Measurements from ENCODE around the gene ZCCHC9. TPM values are rescaled to one million over a fixed set of nuclear protein-coding genes. Genes with fewer than 3 reads are reported as not detected.
A peak's percentile ranks its signal among the peaks of the same experiment; 100 is the strongest.

The ZCCHC9 gene
- 13.2 and 14.8 TPM in 2 replicates for polyA plus RNA-seq (2012; rRNA removed)
- polyA plus RNA-seq (2012; cell fraction: cytosol; rRNA removed): 16.9 and 22.2 TPM in 2 replicates
- polyA plus RNA-seq (2012; cell fraction: nucleus; rRNA removed): 6.1 and 16.6 TPM in 2 replicates

GRCh38 chr5:81301271-81302015 lies at the start of gene ZCCHC9:
Gene ZCCHC9, plus strand, starts transcription at chr5:81301587. Its CDS starts 3,171 bp downstream, at chr5:81304758.
- H3K9ac ChIP-seq: peak within 1 kb of the TSS; percentile 83
- H3K4me1 ChIP-seq (ENCODE audit: control insufficient read depth in 1 of 2, insufficient read depth in 2 of 2, low read depth in 1 of 2, low read length in 1 of 2): peaks cover 15 to 17% of the 10 kb centered on the region in 2 experiments; a peak in 3 of 4 replicates
- peak; percentile 90 for DNase-seq
- H3K9me2 ChIP-seq: no peaks in the 10 kb centered on the region
- POLR2A ChIA-PET: interaction anchor here (0.7 to 1.2 kb wide), 4 partner anchors 8 to 621 kb away, joined by 3 read pairs; no protein-coding TSS in a partner anchor
- H3K79me2 ChIP-seq (ENCODE audit: insufficient read depth): peaks cover 71% of the 10 kb centered on the region
- WGBS (ENCODE audit: low lambda C conversion rate): under 1% methylated on average over 28 of the region's 54 CpGs
- peaks cover 6% of the 10 kb centered on the region for H3F3A ChIP-seq (replicated peaks; ENCODE audit: insufficient read depth)
- H2AFZ ChIP-seq (ENCODE audit: low read depth): peak within 1 kb of the TSS; percentile 77
- peak within 1 kb of the TSS; percentile 76 to 98 for H3K4me3 ChIP-seq (ENCODE audit: low read depth in 2 of 2, low read length in 1 of 2)
- CTCF ChIA-PET: interaction anchor here (1.0 to 1.7 kb wide), 5 partner anchors 12 to 864 kb away, joined by 3 to 7 read pairs (median 5); no protein-coding TSS in a partner anchor
- peaks cover 9 to 15% of the 10 kb centered on the region in 2 experiments for H3K36me3 ChIP-seq (replicated peaks in 1 of 2; ENCODE audit: control insufficient read depth in 1 of 2, insufficient read depth in 2 of 2, low read length in 1 of 2)
- no peaks in the 10 kb centered on the region for H3K9me3 ChIP-seq
- H3K4me2 ChIP-seq: peak within 1 kb of the TSS; percentile 83
- peak within 1 kb of the TSS; percentile 84 to 86 for H3K27ac ChIP-seq (ENCODE audit: low read depth in 2 of 2, low read length in 1 of 2)
- H4K20me1 ChIP-seq (ENCODE audit: insufficient read depth): no peaks in the 10 kb centered on the region
- H3K27me3 ChIP-seq (ENCODE audit: insufficient read depth): no peaks in the 10 kb centered on the region
- TF ChIP-seq ZBTB33 (IDR thresholded peaks at IDR 0.05; ENCODE audit: borderline replicate concordance, low read depth): no peak
- no peak for TF ChIP-seq EZH2phosphoT487 (IDR thresholded peaks at IDR 0.05; ENCODE audit: borderline replicate concordance, low read depth)
- TF ChIP-seq NRF1 (IDR thresholded peaks at IDR 0.05; ENCODE audit: low read depth, low read length): no peak
- peak; percentile 96 for TF ChIP-seq POLR2AphosphoS5 (IDR thresholded peaks at IDR 0.05; ENCODE audit: low read depth, low read length)
- TF ChIP-seq SMC3 (IDR thresholded peaks at IDR 0.05; ENCODE audit: low read depth, low read length): no peak
- no peak for TF ChIP-seq GATA2 (CRISPR knock-in tag; IDR thresholded peaks at IDR 0.05)
- TF ChIP-seq YY1 (IDR thresholded peaks at IDR 0.05; ENCODE audit: low read depth): no peak
- TF ChIP-seq TAF1 (IDR thresholded peaks at IDR 0.05; ENCODE audit: borderline replicate concordance, low read depth, low read length): peak; percentile 80
- TF ChIP-seq GABPA (IDR thresholded peaks at IDR 0.05; ENCODE audit: low read depth): peak; percentile 97
- TF ChIP-seq MXI1 (IDR thresholded peaks at IDR 0.05; ENCODE audit: low read depth, low read length): peak; percentile 91; the same call in 1 of the 2 replicates
- 0 out of 2 replicates have a peak, but pooled peaks have one; percentile 9 for TF ChIP-seq USF2 (IDR thresholded peaks at IDR 0.05; ENCODE audit: borderline replicate concordance, low read depth, low read length)
- TF ChIP-seq ELF1 (IDR thresholded peaks at IDR 0.05): peak; percentile 59; the same call in 1 of the 2 replicates
- TF ChIP-seq USF1 (IDR thresholded peaks at IDR 0.05; ENCODE audit: borderline replicate concordance, low read depth): no peak
- peak; percentile 47; the same call in 1 of the 2 replicates for TF ChIP-seq SIN3A (IDR thresholded peaks at IDR 0.05; ENCODE audit: borderline replicate concordance, low read depth, low read length)
- peak; percentile 47 for TF ChIP-seq CHD2 (IDR thresholded peaks at IDR 0.05; ENCODE audit: low read length, partially characterized antibody)
- TF ChIP-seq RAD21 (IDR thresholded peaks at IDR 0.05; ENCODE audit: low read length): peak; percentile 18
- TF ChIP-seq CTCF (IDR thresholded peaks at IDR 0.05): peak; percentile 18; the same call in 1 of the 2 replicates
- TF ChIP-seq MAX (IDR thresholded peaks at IDR 0.05; ENCODE audit: low read depth): peak; percentile 78
- TF ChIP-seq TEAD4 (IDR thresholded peaks at IDR 0.05; ENCODE audit: borderline replicate concordance, insufficient read depth): 0 out of 2 replicates have a peak, but pooled peaks have one; percentile 25
- peak; percentile 3; the same call in 1 of the 2 replicates for TF ChIP-seq REST (IDR thresholded peaks at IDR 0.05; ENCODE audit: low read depth, low read length)
- no peak for TF ChIP-seq FOSL2 (IDR thresholded peaks at IDR 0.05; ENCODE audit: borderline replicate concordance, low read depth)
